OCI-M2 (cell line): ENCODE data around the gene CFLAR.
A peak's percentile ranks its signal among the peaks of the same experiment; 100 is the strongest.
"Not testable (repeated sequence)": the region's sequence is repeated elsewhere in the genome, so short reads cannot be mapped to it uniquely, and the experiment has no call there.

Experiments
- DNase-seq: peaks from one replicate; lab custom pipeline; 2025; ENCODE audit not compliant: unreplicated experiment; lab: John Stamatoyannopoulos, UW

Gene CFLAR

DNA sequence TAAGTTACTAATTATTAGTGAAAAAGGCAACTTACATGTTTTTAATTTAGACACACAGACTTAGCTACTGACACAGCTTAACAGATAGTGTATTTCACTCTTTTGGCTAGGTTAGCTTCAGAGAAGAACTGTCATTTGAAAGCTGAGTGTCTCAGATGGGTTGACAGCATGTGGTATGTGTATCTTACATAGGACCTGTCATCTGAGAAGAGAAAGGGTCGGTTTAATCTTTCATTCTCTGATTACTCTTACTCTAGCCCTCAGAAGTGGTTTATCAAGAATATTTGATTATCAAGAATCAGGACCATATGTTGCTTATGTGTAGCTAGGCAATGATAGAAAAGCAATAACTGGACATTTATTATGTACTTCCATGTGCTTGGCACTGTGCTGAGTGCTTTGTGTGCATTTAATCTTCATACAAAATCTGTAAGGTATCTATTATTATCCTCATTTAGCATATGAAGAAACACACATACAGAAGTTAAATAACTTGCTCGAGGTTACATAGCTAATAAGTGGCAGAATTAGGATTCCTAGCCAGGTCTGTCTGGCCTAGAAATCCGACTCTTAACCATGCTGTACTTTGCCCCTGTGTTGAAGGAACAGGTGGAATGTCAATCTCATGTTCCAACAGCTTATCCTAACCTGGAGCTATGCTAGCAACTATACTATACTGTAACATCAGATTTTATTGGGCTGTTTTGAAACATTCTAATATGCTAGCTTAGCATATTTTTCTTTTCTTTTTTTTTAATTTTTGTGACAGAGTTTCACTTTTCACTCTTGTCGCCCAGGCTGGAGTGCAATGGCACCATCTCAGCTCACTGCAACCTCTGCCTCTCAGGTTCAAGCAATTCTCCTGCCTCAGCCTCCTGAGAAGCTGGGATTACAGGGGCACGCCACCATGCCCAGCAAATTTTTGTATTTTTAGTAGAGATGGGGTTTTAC lies 28.4 kb downstream of the CFLAR start:
- no peak for DNase-seq

DNA sequence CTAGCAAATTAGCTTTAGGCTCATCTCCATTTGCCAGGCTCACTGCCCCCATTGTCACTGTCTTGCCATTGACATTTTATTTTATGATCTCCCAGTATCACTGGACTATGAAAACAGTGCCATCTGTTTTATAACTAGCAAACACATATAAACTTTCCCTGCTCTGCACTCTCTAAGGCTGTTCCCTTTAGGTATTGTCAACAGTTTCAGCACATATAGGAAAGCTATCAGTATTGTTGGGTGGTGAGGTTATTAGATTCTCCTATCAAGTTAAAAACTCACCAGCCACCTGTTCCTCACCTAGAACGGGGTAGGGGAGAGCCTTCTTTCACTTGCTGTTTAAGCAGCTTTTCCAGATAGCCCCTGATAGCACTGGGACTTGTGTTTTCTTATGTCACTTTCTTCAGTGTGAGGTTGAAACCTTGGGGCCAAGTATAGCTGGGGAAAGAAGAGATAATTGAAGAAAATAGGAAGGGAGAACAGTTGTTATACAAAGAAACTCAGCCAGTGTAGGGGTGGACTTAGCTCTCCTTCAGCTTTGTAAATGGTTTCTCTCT lies 32.5 kb downstream of the CFLAR start:
- DNase-seq: no peak

DNA sequence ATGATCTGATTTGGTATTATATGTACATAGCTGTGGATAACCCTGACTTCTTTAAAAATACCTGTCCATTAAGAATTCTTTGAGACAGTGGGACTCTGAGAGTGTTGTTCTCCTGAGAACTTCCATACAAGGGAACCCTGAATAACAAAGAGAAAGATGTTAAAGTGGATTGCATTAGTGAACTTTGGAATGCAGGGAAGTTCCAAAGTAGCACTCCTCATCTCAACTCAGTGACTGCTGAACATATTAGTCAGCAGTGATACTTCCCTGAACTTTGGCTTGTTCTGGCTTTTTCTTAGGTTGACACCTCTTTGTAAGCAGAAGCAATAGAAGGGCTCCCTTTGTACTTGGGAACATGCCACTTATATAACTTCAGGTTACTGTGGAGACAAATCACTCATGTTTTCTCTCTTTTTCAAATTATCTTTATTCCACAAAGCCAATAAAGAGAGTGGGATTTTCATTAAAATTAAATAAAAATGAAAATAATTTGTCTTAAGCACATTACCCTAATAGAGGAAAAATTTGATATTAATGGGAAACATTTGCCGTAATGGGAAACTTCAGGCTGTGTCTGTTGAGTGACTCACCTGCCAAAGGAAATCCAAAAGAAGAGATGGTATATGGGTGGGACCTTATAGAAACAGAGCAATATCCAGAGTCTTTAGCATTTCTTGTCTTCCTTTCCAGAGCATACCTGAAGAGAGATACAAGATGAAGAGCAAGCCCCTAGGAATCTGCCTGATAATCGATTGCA lies 33.3 kb downstream of the CFLAR start:
- no peak for DNase-seq

DNA sequence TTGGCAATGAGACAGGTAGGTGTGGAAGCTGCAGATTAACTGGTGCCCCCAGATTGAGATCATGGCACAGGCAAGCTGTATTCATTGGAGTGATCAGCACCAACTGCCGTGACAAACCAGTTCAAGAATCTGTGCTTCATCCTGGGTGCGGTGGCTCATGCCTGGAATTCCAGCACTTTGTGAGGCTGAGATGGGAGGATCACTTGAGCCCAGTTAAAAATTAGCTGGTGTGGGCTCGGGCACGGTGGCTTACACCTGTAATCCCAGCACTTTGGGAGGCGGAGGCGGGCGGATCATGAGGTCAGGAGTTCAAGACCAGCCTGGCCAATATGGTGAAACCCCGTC lies 33.8 kb downstream of the CFLAR start:
- not testable (repeated sequence) for DNase-seq

DNA sequence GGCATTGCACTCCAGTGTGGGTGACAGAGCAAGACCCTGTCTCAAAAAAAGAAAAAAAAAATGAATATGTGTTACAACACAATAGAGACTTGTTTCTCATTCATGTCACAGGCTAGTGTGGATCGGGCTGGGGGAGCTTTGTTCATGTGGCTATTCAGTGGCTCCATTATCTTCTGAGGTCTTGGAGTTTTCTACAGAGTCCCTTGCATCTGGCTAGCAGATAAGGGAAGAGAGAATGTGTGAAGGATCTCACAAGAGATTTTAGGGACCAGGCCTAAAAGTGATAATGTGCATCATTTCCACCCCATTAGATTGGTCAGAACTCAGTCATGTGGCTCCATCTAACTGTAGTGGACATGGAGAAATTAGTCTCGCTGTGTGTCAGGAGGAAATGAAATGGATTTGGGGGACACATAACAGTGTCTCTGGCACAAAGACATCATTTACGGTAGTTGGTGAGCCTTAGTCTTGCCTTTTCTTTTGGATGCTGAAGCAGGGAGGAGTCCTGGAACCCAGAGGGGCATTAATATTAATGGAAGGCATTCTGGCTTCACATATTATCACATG lies 34.6 kb downstream of the CFLAR start:
- DNase-seq: no peak

DNA sequence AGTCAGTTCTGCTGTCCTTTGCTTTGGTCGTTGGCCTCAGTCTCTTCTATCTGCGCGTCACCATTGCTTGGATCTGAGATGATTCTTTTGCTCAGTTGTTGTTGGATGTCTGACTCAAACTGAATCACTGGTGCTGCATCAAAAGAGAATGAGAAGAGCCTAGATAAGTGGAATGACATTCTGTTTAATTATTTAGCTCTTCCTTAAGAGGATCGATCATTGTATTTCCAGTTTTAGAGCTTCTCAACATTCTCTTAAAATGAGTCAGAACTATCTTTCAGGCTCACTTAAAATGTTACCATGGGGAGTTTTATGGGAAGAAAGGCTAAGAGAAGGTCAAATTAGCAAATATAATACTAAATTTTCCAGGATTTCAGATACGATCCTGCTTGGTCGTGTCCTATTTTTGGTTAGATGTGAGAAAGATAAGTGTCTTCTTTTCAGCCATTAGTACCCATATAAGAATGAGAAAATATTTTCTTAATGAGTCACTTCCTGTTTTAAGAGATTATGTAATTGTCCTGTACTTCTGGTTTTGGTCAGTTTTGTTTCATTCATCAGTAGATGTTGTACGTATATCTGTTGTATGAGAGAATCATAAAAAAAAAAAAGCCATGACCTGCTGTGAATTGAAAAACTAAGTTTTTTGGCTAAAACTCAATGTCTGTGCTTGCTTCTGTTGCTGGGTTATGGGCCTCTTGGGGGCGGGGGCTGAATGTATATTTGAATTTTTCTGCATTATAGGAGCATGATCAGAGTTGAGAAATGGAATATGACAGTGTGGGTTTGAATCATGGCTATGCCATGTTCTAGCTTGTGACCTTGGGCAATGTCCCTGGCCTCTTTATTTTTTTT lies 35.4 kb downstream of the CFLAR start:
- DNase-seq: no peak

DNA sequence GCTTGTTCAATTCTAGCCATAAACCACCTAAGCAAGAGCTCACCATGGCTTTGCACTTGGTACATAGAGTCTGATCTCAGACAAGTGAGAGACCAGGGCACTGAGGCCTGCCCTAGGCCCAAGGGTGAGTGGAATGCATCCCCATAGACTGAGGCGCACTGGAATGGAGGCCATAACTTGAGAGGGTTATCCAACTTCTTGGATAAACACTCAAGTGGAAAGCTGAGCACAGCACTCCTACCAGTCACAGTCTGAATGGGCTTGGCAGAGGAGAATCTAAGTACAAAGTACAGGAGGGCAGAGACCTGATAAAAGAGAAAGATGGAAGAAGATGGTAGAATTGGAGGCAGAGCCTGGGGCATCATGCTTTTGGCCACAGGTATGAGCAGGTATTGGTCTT lies 36.6 kb downstream of the CFLAR start:
- no peak for DNase-seq

DNA sequence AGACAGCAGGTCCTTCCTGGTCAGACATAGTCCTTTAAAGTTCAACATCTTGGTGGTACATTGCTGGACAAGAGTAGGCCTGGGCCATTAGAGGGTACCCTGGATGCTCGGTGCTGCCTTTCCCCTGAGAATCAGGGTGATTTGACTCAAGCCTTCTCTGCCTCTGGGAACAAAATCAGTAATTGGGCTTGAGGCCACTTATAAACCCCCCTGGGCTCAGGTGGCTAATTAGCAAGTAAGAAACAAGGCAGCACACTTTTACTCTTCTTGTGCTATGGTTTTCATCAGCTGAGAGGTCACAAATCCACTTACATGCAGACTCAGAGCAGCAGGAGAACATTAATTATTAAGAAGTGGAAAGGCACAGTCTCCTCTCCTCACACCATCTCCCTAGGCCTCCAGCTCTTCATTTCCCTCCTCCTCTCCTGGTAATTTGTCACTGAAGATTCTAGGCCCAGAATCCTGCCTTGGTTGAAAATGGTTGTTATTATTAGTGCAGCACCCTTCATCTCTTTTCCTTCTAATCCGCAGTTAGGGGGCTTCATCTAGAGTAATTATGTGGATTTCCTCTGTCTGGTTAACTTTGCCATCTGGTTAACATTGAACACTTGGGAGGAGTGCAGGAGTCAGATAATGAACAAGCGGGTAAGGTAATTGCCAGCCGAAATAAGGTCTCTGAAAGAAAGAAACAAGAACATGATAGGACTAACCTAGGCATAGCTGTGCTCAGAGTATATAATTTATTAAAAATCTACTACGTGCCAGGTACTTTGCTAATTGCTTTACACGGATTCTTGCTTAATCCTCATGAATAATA lies 37.2 kb downstream of the CFLAR start:
- DNase-seq: no peak

DNA sequence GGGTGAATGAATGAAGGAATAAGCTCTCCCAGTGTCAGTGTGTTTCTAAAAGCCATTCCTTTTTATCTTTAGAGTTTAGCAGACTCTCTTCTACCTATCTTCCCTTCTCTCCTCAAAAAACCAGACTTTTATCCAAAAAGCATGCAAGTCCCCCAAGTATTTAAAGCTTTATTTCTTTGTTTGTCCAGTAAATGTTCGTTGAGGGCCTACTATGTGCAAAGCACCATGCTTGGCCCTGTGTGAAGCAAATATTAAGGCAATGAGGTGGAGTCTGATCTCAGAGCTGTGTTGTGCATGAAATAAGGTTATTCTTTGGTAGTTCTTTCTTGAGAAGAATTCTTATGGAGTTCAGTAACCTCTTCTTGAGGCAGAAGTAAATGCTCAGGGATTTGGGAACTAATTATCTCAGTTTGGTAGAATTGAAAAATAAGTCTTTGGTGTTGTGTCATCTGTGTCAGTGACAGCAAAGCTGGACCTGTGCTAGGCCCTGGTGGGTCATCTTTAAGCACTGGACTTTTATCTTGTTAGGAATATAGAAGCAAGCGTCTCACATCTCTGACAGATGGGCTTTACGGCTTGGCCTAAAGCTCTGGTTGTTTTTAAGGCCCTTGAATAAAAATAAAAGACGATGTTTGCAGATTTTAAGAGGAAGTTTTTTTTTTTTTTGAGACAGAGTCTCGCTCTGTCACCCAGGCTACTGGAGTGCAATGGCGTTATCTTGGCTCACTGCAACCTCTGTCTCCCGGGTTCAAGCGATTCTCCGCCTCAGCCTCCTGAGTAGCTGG lies 38.8 kb downstream of the CFLAR start:
- no peak for DNase-seq

DNA sequence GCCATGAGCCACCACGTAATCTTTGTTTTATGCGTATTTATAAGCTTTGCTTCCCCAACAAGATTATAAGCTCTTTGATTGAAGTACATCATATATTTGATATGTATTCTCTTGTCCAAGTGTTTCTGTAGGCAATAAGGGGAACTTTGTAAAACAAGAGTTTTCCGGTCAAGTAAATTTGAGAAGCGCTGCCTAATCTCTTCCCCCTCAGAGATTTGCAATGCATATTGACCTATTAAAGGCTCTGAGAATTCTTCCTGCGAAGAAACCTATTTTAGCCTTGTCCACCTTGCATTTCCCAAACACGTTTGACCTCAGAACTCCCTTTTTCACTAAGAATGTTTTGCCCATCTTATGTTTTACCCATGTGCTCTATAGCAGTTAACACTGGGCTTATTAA lies 40.1 kb downstream of the CFLAR start:
- DNase-seq: no peak

DNA sequence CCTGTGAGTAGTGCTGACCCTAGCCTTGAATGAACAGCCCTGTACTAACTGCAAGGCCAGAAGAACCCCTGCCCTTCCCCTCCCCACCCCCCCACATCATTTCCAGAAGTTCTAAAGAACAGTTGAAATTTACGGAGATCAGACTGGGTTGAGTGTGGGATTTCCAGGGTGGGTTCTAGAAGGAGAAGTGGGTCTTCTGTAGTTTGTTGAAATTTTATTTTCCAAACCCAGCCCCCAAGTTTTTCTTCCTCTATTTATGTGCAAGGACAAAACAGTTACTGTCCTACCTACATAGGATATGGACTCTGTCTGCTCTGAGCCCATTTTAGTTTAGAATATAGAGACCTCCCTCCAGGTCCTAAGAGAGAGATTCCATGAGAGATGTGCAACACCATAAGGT lies 40.7 kb downstream of the CFLAR start:
- no peak for DNase-seq

DNA sequence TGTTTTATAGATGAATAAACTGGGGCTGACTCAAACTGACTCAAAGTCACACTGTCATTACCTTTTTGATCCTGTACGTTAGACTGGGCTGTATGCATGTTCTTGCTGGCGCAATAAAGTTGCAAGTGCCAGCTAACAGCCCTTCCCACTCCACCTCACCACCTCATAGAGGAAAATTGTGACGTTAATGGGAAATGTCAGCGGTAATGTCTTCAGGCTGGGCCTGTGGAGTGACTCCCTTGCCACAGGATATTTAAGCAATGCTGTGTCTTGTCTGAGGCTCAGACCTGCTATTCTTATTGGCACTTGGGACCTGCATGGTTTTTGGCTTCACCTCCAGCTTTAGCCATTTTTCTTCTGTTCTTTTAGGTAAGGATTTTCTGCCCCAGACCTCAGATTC lies 41.7 kb downstream of the CFLAR start:
- DNase-seq: no peak

DNA sequence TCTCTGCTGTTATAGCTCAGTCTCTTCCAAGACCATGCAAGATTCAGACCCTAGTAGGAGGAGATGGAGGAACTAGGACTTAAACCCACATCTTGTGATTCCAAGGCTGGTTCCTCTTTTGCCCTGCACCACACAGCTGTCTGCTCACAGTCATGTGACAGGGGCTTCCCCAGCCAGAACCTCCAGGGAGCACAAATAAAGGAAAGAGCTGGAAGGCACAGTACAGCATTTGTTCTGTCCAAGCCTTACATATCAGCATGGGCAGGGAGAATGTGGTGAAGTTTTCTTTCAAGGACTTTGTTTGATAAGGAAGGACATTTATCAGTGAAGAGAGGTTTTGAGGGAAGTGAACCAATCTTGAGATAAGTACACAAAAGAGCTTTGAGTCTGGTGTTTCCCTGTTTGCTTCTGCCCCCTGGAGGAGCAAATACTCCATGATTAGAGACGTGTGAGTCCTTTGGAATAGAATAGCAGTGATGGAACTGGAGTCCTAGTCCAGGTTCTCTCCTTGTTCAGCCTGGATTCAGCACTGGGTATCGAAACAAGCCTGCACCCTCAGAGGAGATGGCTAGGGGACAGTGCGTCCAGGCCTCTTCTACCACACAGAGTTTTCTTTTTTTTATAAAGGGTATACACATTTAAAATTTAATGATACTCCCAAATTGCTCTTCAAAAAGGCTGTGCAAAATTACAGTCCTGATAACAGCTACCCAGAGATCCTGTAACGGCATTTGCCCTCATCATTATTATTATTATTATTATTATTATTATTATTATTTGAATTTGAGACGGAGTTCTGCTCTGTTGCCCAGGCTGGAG lies 42.4 kb downstream of the CFLAR start:
- peak; percentile 71 for DNase-seq

DNA sequence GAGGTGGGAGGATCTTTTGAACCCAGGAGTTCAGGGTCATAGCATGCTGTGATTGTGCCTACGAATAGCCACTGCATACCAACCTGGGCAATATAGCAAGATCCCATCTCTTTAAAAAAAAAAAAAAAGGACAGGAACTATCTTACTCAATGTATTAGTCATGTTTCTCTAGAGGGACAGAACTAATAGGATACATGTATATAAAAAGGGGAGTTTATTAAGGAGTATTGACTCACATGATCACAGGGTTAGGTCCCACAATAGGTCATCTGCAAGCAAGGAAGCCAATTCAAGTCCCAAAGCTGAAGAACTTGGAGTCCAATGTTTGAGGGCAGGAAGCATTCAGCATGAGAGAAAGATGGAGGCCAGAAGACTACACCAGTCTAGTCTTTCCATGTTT lies 48.2 kb downstream of the CFLAR start:
- no peak for DNase-seq

DNA sequence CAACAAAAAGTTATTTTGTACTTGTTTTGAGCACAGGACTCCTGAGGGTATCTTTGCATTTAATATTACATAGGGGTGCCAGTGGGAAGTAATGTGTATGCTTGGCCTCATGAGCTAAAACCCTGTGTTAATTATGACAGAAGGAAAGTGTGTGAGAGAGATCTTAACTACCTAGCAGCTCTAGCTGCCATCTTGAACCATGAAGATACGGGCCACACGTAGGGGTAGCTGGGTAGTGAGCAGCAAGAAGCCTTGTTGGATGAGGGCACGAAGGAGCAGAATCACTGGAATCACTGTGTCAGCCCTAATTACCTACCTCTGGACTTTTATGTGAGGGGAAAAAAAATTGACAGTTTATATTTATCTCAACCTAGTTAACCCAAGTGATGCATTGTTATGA lies 51.6 kb downstream of the CFLAR start:
- DNase-seq: no peak

DNA sequence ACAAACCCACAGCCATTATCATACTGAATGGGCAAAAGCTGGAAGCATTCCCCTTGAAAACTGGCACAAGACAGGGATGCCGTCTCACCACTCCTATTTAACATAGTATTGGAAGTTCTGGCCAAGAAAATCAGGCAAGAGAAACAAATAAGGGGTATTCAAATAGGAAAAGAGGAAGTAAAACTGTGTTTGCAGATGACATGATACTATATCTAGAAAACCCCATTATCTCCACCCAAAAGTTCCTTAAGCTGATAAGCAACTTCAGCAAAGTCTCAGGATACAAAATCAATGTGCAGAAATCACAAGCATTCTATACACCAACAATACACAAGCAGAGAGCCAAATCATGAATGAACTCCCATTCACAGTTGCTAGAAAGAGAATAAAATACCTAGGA lies 52.5 kb downstream of the CFLAR start:
- DNase-seq: not testable (repeated sequence)

DNA sequence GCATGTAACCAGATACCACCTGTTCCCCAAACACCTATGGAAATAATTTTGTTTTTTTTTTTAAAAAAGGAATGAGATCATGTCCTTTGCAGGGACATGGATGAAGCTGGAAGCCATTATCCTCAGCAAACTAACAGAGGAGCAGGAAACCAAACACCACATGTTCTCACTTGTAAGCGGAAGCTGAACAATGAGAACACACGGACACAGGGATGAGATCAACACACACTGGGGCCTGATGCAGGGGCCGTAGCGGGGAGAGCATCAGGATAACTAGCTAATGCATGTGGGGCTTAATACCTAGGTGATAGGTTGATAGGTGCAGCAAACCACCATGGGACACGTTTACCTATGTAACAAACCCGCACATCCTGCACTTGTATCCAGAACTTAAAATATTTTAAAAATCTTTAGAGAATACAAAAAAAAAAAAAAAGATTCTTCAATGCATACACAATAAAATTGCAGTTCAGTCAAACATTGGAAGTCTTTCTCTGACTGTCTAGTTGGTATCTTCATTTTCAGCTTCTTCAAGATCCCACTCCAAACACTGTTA lies 55.4 kb downstream of the CFLAR start:
- DNase-seq: no peak

DNA sequence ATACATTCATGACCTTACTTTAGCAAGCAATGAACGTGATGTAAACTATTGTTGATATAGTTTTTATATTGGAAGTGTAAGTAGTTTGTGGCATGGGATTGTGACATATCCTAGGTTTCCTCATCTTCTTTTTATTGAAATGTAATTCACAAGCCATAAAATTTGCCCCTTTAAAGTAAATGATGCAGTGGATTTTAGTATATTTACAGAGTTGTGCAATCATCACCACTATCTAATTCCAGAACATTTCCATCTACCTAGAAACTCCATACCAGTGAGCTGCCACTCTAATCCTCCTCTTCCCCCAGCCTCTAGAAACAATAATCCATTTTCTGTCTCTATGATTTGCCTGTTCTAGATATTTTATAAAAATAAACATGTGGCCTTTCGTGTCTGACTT lies 56.3 kb downstream of the CFLAR start:
- DNase-seq: no peak
